G401.6 (cell line): Measurements from ENCODE around the gene FAM200B.

ENCODE experiments used
- FAIRE-seq: peaks from 2 replicates; lab custom pipeline; 2012; peaks lifted over from hg19 to GRCh38; lab: Jason Lieb, UNC

FAM200B gene

GRCh38 chr4:15737255-15737654, 55.6 kb downstream of the FAM200B start:
- no peak for FAIRE-seq

GRCh38 chr4:15738877-15739276, 57.2 kb downstream of the FAM200B start:
- no peak for FAIRE-seq
